Natural killer cell (primary cell): ENCODE results near the gene HAUS1. TPM values are rescaled to one million over a fixed set of nuclear protein-coding genes. Genes with fewer than 3 reads are reported as not detected.

Source experiments
- ATAC-seq, 3 donors: fragments of 150-1000 bp in 2 of 3; fragments of 200-7000 bp in 1 of 3; cut with Tn5 transposase; 1 replicate in 1 of 3; 2 replicates in 2 of 3; pipeline ENCODE4 v1.10.0; 2021; ENCODE audit warnings: mild to moderate bottlenecking in 2 of 3, moderate library complexity in 2 of 3
- DNase-seq, 2 donors: peaks; one replicate each; pipeline versions ENCODE4 v3.0.0 to v3.0.0-alpha.2; 2013 to 2021; ENCODE audit warnings: mixed read lengths in 1 of 2
- H3K27ac ChIP-seq: one replicate; pipeline ENCODE4 v1.5.1; 2013; ENCODE audit warnings: mild to moderate bottlenecking, low read length
- H3K27me3 ChIP-seq: one replicate; pipeline ENCODE4 v1.6.1; 2013; ENCODE audit warnings: low read length; ENCODE audit not compliant: control insufficient read depth, insufficient read depth
- H3K36me3 ChIP-seq: one replicate; pipeline ENCODE4 v1.6.1; 2013; ENCODE audit warnings: low read length; ENCODE audit not compliant: control insufficient read depth, insufficient read depth
- H3K4me1 ChIP-seq: one replicate; pipeline ENCODE4 v1.6.1; 2013; ENCODE audit warnings: low read length; ENCODE audit not compliant: control insufficient read depth, insufficient read depth
- H3K4me3 ChIP-seq: one replicate; pipeline ENCODE4 v1.5.1; 2013; ENCODE audit warnings: low read length
- H3K9me3 ChIP-seq: one replicate; pipeline ENCODE4 v1.6.1; 2013; ENCODE audit warnings: low read length; ENCODE audit not compliant: control insufficient read depth, insufficient read depth
- H3K27ac Mint-ChIP-seq, 2 donors: one replicate each; pipeline ENCODE4 v1.8.0; 2022; ENCODE audit warnings: mild to moderate bottlenecking in 2 of 2, mixed read lengths in 2 of 2, moderate library complexity in 1 of 2
- H3K27me3 Mint-ChIP-seq, 2 donors: one replicate each; pipeline ENCODE4 v1.8.0; 2022; ENCODE audit warnings: low read depth in 2 of 2, mixed read lengths in 2 of 2
- H3K36me3 Mint-ChIP-seq: one replicate; pipeline ENCODE4 v1.8.0; 2022; ENCODE audit warnings: mixed read lengths
- H3K4me1 Mint-ChIP-seq, 2 donors: one replicate each; pipeline ENCODE4 v1.8.0; 2022; ENCODE audit warnings: mixed read lengths in 2 of 2
- H3K4me3 Mint-ChIP-seq: one replicate; pipeline ENCODE4 v1.8.0; 2022; ENCODE audit warnings: mild to moderate bottlenecking, moderate library complexity, mixed read lengths
- H3K9me3 Mint-ChIP-seq, 2 donors: one replicate each; pipeline ENCODE4 v1.8.0; 2022; ENCODE audit warnings: mixed read lengths in 2 of 2
- CTCF ChIP-seq: fragments of 200-600 bp; IDR thresholded peaks from one replicate; pipeline ENCODE4 v1.8.0; 2022; ENCODE audit warnings: antibody characterized with exemption
- WGBS: methylation state at CpG from one replicate; pipeline ENCODE4 v1.1.7; 2013; ENCODE audit warnings: missing lambda C conversion rate; ENCODE audit not compliant: insufficient coverage; 5-methylcytosine and 5-hydroxymethylcytosine counted together
- intact Hi-C: fragments of 100-400 bp; cut with micrococcal nuclease; formaldehyde crosslinking; loops from one replicate; pipeline ENCODE4 v1.14.2; 2022
- total RNA-seq, 4 donors: library from RNA; stranded (reverse); fragments of 120-200 nt in 1 of 4; gene quantifications; one replicate each; pipeline versions ENCODE4 v1.2.3 to v1.2.4, GENCODE V29; 2013 to 2022

The HAUS1 gene
- total RNA-seq, 3 donors from 2014 or later (not counting 1 experiment from before 2014, with no cell fraction given), result 15.2 to 20.8 (median 16.3) TPM

DNA sequence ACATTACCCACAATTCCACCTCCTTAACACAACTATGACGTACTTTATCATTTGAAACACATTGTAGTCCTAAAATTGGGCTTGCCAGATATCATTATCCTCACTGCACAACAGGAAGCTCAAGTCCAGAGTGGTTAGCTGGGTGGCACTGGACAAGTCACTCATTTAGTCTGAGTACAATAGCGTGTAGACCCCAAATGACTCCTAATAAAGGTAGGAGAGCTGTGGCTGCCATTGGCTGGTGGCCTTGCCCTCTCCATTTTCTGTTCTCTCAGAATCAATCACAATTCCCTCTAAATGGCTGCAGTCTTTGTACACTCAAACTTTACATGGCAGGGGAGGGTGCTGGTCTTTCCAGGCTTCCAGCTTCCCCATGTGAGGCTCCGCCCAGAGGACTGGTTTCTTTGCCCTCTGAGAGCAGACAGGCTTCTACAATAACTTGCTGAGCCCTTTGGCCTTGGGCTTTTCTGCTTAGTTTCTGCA lies 43.8 kb upstream of the HAUS1 start:
- DNase-seq (no peak), ATAC-seq (no peak)
- no peak overlapping the region for H3K4me3 ChIP-seq
- H3K9me3 ChIP-seq, result no peaks in the 10 kb centered on the region
- H3K27ac ChIP-seq, result no peak overlapping the region
- Mint-ChIP-seq H3K4me3 (no peak overlapping the region), H3K27me3 (no peaks in the 10 kb centered on the region), H3K27ac (peak overlapping the region in 1 of 2 donors; percentile 38), H3K9me3 (no peaks in the 10 kb centered on the region), H3K4me1 (peaks cover 17 to 21% of the 10 kb centered on the region in 2 donors), H3K36me3 (no peaks in the 10 kb centered on the region)
- H3K4me1 ChIP-seq, result peaks cover 14% of the 10 kb centered on the region
- no peaks in the 10 kb centered on the region for H3K36me3 ChIP-seq
- 93% methylated on average over 3 of the region's 3 CpGs for WGBS
- intact Hi-C loops, result no loop called here
- TF ChIP-seq CTCF, result no peak
- no peaks in the 10 kb centered on the region for H3K27me3 ChIP-seq

DNA sequence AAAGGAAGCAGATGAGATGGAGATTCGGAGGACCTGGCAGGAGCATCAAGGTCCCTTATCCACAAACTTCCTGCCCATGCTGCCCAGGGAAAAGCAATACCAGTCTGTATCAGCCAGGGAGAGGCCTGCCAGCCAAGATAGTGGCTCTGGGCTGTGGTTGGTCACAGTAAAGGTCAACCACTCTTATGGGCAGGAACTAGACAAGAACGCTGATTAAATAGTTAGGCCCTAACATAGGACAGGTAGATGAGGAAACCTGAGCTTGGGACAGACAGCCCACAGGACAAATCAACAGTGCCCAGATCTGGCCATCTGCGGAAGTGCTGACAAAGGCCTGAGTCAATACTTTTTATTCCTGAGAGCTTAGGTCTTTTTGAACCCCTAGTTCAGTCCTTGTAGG lies 42.8 kb upstream of the HAUS1 start:
- Histone ChIP-seq H3K4me3 (no peak overlapping the region), H3K27me3 (no peaks in the 10 kb centered on the region), H3K36me3 (no peaks in the 10 kb centered on the region), H3K27ac (no peak overlapping the region), H3K4me1 (peaks cover 6% of the 10 kb centered on the region), H3K9me3 (no peaks in the 10 kb centered on the region)
- intact Hi-C loops, result no loop called here
- ATAC-seq (no peak), DNase-seq (no peak)
- H3K36me3 Mint-ChIP-seq, result no peaks in the 10 kb centered on the region
- no peak overlapping the region for H3K4me3 Mint-ChIP-seq
- no peak for TF ChIP-seq CTCF
- H3K9me3 Mint-ChIP-seq, result no peaks in the 10 kb centered on the region
- no peaks in the 10 kb centered on the region for H3K27me3 Mint-ChIP-seq
- 96% methylated on average over 3 of the region's 3 CpGs for WGBS
- no peak overlapping the region for H3K27ac Mint-ChIP-seq
- peaks cover 8 to 11% of the 10 kb centered on the region in 2 donors for H3K4me1 Mint-ChIP-seq

- ATAC-seq (no peak), DNase-seq (no peak)
- Histone ChIP-seq H3K9me3 (no peaks in the 10 kb centered on the region), H3K36me3 (no peaks in the 10 kb centered on the region), H3K4me1 (peaks cover 4% of the 10 kb centered on the region), H3K27ac (no peak overlapping the region), H3K27me3 (no peaks in the 10 kb centered on the region), H3K4me3 (no peak overlapping the region)
- Mint-ChIP-seq H3K27ac (no peak overlapping the region), H3K36me3 (no peaks in the 10 kb centered on the region), H3K4me3 (no peak overlapping the region), H3K4me1 (peaks cover 7 to 10% of the 10 kb centered on the region in 2 donors), H3K9me3 (no peaks in the 10 kb centered on the region), H3K27me3 (no peaks in the 10 kb centered on the region)
- intact Hi-C loops, result no loop called here
- 83% methylated on average over 1 of the region's 1 CpG for WGBS
- TF ChIP-seq CTCF, result no peak
Measured at GRCh38 chr18:46061796-46062195, 42.4 kb upstream of the HAUS1 start.

GRCh38 chr18:46062781-46063180 lies 41.4 kb upstream of the HAUS1 start:
- no peaks in the 10 kb centered on the region for H3K36me3 Mint-ChIP-seq
- DNase-seq (no peak), ATAC-seq (no peak)
- no peaks in the 10 kb centered on the region for H3K27me3 ChIP-seq
- intact Hi-C loops, result no loop called here
- no peak overlapping the region for H3K27ac Mint-ChIP-seq
- TF ChIP-seq CTCF, result no peak
- peaks cover 4% of the 10 kb centered on the region for H3K4me1 ChIP-seq
- H3K27me3 Mint-ChIP-seq, result no peaks in the 10 kb centered on the region
- H3K4me3 Mint-ChIP-seq, result no peak overlapping the region
- no peaks in the 10 kb centered on the region for H3K9me3 Mint-ChIP-seq
- no peak overlapping the region for H3K27ac ChIP-seq
- H3K36me3 ChIP-seq, result no peaks in the 10 kb centered on the region
- H3K4me3 ChIP-seq, result no peak overlapping the region
- WGBS, result 98% methylated on average over 5 of the region's 5 CpGs
- peaks cover 7 to 14% of the 10 kb centered on the region in 2 donors for H3K4me1 Mint-ChIP-seq
- H3K9me3 ChIP-seq, result no peaks in the 10 kb centered on the region
